ENCODE data around the gene OBI1. TPM values are rescaled to one million over a fixed set of nuclear protein-coding genes. Genes with fewer than 3 reads are reported as not detected.

OBI1 gene, protein sequence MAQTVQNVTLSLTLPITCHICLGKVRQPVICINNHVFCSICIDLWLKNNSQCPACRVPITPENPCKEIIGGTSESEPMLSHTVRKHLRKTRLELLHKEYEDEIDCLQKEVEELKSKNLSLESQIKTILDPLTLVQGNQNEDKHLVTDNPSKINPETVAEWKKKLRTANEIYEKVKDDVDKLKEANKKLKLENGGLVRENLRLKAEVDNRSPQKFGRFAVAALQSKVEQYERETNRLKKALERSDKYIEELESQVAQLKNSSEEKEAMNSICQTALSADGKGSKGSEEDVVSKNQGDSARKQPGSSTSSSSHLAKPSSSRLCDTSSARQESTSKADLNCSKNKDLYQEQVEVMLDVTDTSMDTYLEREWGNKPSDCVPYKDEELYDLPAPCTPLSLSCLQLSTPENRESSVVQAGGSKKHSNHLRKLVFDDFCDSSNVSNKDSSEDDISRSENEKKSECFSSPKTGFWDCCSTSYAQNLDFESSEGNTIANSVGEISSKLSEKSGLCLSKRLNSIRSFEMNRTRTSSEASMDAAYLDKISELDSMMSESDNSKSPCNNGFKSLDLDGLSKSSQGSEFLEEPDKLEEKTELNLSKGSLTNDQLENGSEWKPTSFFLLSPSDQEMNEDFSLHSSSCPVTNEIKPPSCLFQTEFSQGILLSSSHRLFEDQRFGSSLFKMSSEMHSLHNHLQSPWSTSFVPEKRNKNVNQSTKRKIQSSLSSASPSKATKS
- polyA plus RNA-seq (2014; cell fraction: cytosol; rRNA removed): 13.4 and 17.1 TPM in 2 replicates
- 10.1 and 12.2 TPM in 2 replicates for polyA plus RNA-seq (2014; cell fraction: nucleus; rRNA removed)

DNA sequence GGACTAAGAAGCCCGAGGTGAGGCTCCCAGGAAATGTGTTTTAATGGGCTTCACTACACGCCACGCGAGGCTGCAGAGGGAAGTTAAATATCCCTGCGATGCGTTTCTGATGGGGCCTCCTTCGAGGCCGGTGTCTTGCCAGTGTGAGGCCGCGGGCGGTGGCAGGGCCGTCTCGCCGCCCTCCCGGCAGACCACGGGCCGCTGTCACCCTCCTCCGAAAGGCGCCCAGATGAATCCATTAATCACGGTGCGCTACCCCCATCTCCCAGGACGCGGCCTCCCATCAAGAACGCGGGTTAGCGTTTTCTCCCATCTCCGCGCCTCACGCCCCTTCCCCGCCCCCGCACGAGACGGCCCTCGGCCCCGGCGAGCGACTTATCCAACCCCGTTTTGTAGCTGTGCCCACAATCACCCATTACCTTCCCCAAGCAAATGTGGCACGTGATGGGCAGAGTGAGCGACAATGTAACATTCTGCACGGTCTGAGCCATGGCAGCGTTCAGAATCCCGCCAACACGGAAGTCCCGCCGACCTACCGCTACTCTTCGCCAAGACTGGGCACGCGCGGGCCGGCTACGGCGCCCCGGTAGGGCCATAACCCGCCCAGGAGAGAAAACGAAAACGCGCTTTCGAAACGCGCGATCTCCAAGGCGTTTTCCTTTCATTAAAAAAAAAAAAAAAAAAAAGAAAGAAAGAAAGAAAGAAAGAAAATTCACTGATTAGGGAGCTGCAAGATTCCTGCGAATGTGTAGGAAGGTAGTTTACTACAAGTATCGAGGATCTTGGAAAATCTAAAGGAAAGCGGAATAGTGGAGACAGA is at the start of gene OBI1:
Gene OBI1, minus strand, starts transcription at position 526 of the 820 bp plus-strand sequence. Its CDS starts 35 bp downstream, at position 491.
- DNase-seq (ENCODE audit: low spot score): peak; percentile 83

DNA sequence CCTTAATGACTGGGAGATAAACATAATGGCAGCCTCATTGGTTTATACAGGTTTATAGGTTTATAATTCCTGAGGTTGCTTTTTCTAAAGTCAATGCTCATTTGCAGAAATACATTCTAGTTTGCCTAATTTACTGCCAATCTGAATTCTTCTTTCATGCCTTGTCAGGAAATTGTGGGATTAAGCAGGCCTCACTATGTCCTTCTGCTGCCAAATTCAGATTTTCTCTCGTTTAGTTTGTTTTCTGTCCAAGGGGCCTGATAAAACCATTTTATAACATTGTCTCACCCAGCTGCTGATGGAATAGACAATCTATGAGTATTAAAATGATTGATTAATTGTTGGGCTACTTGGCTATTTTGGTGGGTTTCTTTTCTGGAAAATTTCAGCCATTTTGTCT is 42.4 kb upstream of the OBI1 start:
- no peak for DNase-seq (ENCODE audit: low spot score)

DNA sequence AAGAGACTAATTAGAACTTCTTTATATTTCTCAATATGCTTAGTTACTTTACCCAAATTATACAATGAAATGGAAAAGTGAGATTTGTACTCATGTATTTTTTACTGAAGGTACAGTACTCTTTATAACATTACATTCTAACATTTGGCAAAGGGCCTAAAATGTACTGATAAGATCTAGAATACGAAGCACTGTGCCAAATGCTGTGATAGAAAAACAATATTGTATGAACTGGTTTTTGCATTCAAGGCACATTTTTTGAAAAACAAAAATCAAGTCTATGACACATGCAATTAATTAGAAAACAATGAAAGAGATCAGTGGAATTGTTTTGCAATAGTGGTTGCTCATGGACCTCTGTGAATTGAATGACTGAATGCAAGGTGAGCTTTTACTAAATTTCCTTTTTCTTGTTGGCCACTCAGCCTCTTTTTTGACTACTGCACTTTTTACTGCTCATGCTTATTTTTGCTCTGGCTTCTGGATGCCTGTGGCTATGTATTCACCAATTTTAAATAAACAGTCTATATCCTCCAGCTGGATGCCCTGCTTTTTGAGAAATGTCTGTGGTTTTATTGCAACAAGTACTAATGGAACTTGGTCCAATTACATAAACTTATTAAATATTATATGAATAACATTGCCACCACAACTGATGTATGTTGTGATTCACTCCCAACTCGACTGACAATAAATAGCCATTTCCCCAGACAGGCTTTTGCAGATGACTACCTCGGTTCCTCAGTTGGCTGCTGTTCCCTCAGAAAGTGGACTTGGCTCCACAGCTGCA is 41.4 kb upstream of the OBI1 start:
- DNase-seq (ENCODE audit: low spot score): no peak

DNA sequence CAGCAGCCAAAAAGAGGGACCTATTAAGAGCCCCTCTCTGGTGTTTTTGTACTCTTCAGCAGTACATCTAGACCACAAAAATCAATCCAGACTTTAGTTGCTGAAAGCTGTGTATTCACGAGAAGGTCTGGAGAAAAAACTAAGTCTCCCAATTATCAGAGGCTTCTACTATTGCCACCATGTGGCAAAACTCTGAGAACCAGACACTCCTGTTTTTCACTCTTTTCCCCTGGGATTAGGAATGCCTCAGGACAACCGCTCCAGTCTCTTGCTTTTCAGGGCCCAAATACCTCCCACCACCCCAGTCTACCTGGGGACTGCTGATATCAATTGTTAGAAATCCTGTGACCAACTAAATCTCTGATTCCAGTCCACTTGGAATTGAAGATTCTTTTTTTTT is 30.1 kb upstream of the OBI1 start:
- no peak for DNase-seq (ENCODE audit: low spot score)

DNA sequence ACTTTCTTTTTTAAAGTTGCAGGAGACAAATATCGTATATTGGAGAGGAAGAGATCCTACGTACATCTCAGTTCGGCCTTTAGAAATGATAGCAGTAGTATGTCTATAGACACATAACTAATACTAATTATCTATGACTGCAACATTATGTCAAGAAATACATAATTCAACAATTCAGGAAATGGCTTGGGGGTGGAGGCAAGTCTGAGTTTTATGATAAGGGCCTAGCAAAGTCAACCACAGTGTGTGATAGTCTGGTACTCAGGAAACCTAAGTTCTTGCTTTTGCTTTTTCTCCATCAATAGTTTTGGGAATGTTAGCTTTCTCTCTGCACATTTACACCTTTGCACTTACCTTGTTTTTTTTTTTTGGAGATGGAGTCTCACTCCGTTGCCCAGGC is 27.5 kb upstream of the OBI1 start:
- no peak for DNase-seq (ENCODE audit: low spot score)

DNA sequence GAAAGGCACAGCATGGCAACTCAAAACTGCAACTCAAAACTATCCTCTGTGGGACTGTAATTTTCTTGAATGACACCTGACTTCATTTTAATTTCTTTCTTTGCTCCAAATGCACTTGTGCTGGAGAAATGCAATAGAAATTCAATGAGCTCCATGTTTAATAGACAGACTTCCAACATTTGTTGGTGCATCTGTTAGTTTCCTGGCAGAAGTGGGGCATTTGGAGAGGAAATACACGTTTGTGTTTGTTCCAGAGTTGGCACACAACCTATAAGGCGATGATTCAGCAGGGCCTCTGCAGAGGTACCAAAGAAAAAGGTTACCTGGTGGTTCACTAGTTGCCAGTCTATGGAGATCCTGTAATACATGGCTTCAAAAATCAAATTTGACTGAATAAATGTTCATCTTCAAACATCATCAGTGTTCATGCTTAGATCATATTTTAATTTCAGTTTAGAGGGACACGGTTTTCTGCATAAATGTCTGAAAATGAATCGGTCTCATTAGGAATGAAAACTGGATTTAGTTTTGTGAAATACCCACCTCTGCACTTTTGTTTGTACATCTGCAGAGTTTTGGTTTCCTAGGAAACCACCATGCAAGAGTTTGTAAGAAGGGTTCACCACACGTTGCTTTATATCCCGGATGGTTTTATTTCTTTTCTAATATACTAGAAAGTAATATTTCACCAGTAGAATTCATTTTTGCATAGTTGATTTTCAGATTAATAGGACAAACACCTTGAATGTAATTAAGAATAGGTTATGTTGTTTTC is 21.8 kb upstream of the OBI1 start:
- no peak for DNase-seq (ENCODE audit: low spot score)

DNA sequence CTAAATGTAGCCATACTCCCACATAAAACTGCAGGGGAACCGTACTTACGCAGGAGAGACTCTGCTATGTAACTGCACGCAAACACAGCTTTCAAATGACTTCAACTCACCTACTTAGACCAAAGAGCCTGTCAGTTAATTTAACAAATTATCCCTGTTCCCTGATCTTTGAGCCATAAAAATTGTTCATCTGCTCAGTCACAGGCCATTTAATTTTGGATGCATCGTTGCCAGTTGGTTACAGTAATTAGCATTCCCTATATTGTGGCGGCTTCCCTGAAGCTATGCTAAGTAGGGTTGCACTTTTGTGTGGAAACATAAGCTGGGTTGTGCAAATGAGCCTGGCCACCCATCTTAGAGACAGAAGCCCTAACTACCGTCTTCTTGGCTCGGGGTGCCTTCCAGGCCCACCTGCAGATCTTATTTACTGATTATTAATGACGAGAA is 21.2 kb upstream of the OBI1 start:
- no peak for DNase-seq (ENCODE audit: low spot score)

DNA sequence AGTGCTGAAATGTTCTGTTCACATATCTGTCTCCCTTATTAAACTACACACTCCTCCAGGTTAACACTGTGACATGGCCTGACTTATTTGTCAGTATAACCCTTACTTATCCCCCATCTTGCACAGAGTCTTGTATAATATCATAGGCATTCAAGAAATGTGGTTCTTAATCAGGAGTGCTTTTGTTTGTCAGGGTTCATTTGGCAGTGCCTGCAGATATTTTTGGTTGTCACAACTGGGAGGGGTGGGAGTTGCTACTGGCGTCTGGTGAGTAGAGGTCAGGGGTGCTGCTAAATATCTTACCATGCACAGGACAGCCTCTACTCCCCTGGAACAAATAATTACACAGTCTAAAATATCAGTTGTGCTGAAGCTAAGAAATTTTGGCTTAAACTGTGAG is 20.4 kb upstream of the OBI1 start:
- no peak for DNase-seq (ENCODE audit: low spot score)

DNA sequence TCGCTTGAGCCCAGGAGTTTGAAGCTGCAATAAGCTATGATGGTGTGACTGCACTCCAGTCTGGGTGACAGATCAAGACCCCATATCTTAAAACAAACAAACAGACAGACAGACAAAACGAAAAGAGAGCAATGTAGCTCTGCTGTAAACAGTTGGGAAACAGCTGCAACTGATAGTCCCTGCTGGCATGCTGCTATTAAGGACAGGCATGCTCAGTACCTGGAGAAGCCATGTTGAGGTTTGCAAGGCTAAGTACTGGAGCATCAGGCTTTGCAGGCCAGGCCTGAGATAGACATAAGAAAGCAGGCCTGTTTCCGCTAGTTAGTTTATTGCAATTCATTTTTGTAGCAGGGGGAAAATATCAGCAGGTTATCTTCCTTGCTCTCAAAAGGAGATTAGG is 16.2 kb upstream of the OBI1 start:
- no peak for DNase-seq (ENCODE audit: low spot score)

DNA sequence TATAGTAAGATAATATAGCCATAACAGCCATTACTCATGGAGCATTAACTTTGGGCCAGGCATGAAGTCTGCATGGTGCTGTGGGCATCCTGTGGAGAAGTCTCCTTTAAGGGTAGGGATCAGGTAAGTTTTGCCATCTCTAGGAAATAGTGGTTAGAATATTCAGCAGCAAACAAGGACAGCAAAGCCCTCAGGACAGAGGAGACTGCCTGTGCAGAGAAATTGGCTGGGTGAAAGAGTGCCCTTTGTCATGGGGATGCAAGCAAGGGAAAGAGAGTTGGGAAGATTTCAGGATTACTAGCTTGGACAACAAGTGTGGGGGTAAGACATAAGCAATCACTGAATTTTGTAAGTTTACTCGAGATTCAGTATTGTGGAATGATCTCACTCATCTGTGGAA is 15.7 kb upstream of the OBI1 start:
- no peak for DNase-seq (ENCODE audit: low spot score)

DNA sequence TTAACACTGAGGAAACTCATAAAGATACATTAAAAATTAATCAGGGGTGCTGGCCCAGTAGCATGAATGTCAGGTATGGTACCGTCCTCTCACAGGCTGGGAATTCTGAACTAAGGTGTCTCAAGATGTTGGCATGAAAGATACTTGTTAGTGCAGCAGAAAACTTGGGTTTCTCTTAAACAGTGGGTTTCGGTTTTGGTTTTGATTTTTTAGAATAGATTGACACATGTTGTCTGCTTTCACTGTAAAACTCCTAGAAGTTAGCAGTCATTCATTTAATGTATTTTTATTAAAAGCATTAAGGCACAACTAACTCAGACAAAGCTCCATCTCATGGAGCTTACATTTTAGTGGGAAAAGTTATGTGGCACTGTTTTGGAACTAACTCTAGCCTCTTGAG is 3.5 kb upstream of the OBI1 start:
- DNase-seq (ENCODE audit: low spot score): no peak

DNA sequence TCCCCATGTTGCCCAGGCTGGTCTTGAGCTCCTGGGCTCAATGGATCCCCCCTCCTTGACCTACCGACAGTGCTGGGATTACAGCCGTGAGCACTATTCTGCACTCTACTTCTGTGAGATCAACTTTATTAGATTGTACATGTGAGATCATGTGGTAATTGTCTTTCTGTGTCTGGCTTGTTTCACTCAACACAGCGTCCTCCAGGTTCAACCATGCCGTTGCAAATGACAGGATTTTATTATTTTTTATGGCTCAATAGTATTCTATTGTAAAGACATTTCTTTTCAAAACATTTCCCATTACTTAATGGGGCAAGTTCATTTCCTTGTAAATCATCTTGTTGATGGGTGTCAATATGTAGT is 1.5 kb upstream of the OBI1 start:
- peak; percentile 86 for DNase-seq (ENCODE audit: low spot score)

DNA sequence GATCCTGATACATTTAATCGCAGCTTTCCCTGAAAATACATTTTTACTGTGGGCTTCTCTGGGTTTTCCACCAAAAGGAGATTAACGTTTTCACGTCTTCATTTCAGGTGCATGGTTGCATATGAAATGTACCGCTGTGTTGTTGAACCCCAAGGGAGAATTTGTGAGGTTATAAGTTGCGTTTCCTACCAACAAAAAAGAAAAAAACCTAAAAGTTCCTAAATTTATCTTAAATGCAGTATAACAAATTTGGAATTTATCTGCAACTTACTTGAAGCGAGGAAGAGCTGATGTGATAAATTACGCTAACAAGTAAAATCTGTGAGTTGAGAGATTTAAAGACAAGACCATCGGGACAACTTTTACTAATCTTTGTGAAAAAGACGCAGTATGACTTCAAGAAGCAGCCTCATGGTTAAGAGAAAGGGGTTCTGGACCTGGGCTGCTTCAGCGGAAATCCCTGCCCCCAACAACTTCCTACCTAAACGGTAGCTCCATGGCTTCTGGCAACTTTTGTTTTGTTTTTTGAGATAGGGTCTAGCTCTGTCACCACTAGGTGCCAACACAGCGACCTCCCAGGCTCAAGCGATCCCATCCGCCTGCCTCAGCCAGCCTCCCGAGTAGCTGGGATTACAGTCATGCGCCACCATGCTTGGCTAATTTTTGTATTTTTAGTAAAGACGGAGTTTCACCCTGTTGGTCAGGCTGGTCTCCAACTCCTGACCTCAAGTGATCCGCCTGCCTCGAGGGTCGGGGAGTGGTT is 958 bp upstream of the OBI1 start:
- DNase-seq (ENCODE audit: low spot score): peak; percentile 65

DNA sequence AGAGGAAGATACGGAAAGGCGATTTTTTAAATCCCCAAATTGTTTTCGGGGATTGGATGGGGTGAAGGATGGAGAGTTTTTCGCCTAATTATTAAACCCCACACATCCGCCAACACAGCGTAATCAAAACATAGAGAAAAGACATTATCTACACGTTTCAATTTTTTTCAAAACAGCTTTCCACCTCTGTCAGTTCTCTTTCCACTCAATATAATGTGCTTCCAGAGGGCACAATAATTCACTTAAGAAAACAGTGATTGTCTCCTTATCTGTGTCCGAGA is 435 bp upstream of the OBI1 start:
- DNase-seq (ENCODE audit: low spot score): no peak

DNA sequence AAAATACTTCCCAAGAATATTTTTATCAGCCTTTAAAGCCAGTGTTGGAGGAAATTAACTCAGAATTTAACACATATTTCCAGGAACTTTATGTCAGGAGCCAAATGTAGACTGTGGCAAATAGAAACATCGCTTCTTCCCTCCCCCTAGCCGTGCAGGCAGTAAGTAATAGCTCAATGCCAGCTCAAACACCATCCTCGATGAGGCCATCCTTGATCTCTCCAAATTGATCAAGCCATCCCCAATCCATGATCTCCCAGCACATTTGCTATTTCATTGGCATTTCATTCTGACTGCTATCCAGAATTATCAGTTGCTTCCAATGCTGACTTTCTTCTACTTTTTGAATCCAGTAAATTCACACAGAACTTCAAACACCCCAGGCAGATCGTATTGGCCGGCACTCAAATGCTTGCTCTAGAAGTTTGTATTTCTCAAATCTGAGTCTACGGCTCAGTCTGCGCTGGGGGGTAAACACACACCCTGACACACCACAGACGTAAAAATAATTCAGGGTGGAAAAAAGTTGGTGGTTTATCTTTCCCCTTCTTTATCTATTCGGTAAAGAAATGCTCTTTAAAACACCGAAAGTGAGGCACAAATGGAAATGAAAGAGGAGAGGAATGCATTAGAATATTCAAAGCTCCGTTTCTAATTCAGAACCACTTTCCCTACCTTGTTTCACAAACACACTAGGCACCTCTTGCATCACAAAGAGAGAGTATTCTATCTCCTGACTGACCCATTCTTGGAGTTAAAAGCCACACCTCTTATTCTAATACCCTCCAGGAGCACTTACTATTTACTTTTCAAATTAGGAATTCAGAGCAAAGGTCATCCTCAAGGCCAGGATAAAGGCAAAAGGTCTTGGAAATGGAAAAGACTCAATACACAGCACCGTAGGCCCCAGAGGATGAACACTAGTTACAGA is 991 bp downstream of the OBI1 start:
- peak; percentile 3 for DNase-seq (ENCODE audit: low spot score)

DNA sequence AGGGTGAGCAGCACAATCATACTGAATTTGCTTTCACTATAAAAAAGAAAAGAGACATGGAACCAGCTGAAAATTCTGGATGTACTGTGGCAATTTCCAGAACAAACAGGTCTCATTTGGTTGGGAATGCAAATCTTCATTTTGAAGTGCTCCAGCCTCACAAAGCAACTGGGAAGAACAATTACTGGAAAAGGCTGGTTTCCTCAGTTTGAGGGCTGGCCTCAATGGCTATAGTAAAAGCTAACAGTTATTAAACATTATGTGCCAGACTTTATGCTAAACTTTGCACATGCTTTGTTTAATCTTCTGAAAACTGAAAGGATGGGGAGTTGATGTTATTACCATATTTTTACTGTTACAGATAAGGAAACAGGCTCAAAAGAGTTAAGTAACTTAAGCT is 3.0 kb downstream of the OBI1 start:
- DNase-seq (ENCODE audit: low spot score): no peak

DNA sequence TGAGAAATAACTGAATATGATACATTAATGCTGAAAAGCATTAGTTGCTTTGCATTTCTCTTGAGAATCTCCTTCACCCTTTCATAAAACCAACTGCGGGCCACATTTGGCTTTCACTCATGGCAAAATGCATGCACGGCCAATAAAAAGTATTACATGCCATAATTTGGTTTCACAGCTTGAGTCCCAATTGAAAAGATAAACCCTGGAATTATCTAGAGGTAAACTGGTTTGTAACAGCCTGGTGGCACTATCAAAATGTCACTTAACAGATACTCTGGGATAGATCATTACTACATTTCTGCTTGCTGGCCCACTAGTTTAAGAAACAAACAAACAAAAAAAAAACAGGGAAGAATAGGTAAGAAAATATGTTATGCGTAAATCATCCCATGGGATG is 3.9 kb downstream of the OBI1 start:
- DNase-seq (ENCODE audit: low spot score): no peak

DNA sequence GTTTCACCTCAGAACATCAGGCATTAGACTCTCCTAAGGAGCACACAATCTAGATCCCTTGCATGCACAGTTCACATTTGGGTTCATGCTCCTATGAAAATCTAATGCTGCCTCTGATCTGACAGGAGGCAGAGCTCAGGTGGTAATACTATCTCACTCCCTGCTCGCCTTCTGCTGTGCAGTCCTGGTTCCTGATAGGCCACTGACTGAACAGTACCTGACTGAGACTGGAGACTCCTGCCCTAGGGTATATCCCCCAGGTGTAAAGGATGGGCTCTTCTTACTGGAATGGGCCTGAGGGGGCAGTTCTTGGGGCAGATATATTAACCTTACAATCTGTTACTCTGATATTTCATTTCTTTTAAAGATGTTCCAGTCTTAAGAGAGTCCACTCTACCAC is 6.3 kb downstream of the OBI1 start:
- no peak for DNase-seq (ENCODE audit: low spot score)

DNA sequence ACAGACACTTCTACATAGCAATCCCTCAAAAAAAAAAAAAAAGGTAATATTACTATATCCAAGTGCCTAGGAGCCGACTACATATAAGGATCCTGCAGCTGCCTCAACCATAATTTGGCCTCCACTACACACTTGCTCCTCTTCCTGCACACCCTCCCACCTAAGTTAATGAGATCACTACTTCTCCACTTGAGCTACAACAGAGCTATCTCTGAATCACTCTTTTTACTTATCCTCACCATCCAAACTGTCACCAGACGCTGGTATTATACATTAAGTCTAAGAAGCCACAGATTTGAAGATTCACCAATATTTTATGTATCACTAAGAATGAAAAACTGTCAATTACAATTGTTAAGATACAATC is 8.3 kb downstream of the OBI1 start:
- DNase-seq (ENCODE audit: low spot score): peak; percentile 14

Data from SK-N-DZ (cell line).